Choroid plexus epithelial cell (primary cell): ENCODE measurements around the gene DMRTB1.

Experiments used
- DNase-seq: peaks from one replicate; pipeline ENCODE4 v3.0.0-alpha.2; 2010; ENCODE audit warnings: low read depth
- H3K4me3 ChIP-seq: 2 replicates; pipeline ENCODE4 v1.5.1; 2011; ENCODE audit warnings: low read depth, mild to moderate bottlenecking, control low read depth, low read length, moderate library complexity
- CTCF ChIP-seq: conservative IDR thresholded peaks from 2 replicates; pipeline ENCODE4 v1.5.1; 2011; ENCODE audit warnings: low read depth, mild to moderate bottlenecking, control low read depth, inconsistent platforms, low read length, moderate library complexity

DMRTB1 gene

GRCh38 chr1:53500204-53501064 lies 41.2 kb downstream of the DMRTB1 start:
- H3K4me3 ChIP-seq: no peak overlapping the region
- no peak for DNase-seq
- TF ChIP-seq CTCF: no peak

- DNase-seq: no peak
- TF ChIP-seq CTCF: no peak
- H3K4me3 ChIP-seq: no peak overlapping the region
Measured at GRCh38 chr1:53501065-53502005, 42.1 kb downstream of the DMRTB1 start.

- DNase-seq: no peak
- TF ChIP-seq CTCF: no peak
- H3K4me3 ChIP-seq: no peak overlapping the region
Measured at GRCh38 chr1:53502641-53503432, 43.6 kb downstream of the DMRTB1 start.

DNA sequence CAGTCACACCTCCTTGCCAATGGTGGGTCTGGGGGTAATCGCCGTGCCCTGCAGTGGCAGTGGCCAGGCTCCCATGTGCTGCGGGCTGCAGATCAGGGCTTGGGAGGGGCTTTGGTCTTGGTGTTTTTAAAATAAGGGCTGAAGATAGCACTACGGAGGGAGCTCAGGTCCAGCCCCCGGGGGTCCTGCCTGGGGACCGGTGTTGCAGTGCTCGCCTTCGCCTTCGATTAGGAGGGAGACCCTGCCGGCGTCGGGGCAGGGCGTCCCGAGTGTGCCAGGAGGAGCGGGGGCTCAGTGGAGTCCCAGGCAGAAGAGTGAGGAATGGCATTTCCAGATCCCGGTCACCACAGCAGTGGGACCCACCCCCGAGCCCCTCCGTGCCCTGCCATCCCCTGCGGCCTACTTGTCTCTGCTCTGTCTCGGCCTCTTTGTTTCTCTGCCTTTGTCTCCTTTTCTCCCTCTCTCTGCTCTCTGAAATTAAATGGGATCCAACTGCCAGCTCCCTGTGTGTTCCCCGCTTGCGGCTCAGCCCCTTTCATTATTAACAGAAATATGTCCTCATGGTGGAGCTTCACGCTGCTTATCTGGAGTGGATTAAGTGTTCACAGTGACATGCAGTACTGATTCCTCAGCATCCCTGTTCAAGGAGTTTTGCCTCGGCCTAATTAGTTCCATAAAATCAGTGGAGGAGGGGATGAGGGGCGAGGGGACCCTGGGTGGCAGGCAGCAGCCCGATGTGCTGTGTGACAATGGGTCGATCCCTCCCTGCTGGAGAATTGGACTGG lies 44.4 kb downstream of the DMRTB1 start:
- DNase-seq: no peak
- no peak for TF ChIP-seq CTCF
- H3K4me3 ChIP-seq: no peak overlapping the region

GRCh38 chr1:53504901-53505300 lies 45.7 kb downstream of the DMRTB1 start:
- no peak for DNase-seq
- H3K4me3 ChIP-seq: no peak overlapping the region
- no peak for TF ChIP-seq CTCF

DNA sequence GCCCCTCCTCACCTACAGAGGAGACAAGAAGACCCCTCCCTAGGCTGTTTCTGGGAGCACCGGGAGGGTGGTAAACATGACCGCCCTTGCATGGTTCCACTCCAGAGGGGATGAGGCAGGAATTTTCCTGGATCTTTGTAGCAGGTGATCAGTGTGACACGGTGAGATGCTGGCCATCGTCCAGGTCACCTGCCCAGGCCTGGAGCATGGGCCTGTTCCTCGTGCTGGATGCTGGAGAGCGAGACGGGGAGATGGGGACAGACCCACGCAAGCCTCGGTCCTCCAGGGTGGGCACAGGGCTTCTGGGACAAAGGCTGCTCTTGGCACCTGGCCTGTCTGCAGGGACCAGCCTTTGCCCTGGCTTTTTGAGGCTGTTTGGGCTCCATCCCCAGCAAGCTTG lies 46.2 kb downstream of the DMRTB1 start:
- no peak overlapping the region for H3K4me3 ChIP-seq
- no peak for DNase-seq
- TF ChIP-seq CTCF: no peak
